Colonic mucosa (tissue), 4 donors: ENCODE data around the gene MAPK8IP1. TPM values are rescaled to one million over a fixed set of nuclear protein-coding genes. Genes with fewer than 3 reads are reported as not detected.

Experiments
- DNase-seq: peaks from one replicate; pipeline ENCODE4 v3.0.0-alpha.2; 2020
- H3K27ac ChIP-seq: fragments of 200-600 bp; one replicate; pipeline ENCODE4 v1.8.0; 2021
- H3K27me3 ChIP-seq: fragments of 200-600 bp; one replicate; pipeline ENCODE4 v1.8.0; 2021
- H3K36me3 ChIP-seq: fragments of 200-600 bp; one replicate; pipeline ENCODE4 v1.8.0; 2021
- H3K4me1 ChIP-seq: fragments of 200-600 bp; one replicate; pipeline ENCODE4 v1.8.0; 2021; ENCODE audit warnings: mild to moderate bottlenecking
- H3K4me3 ChIP-seq: fragments of 200-600 bp; one replicate; pipeline ENCODE4 v1.8.0; 2021
- H3K9ac ChIP-seq, 2 donors: one replicate each; pipeline ENCODE4 v1.7.0; 2013; ENCODE audit warnings: control low read depth in 2 of 2, low read depth in 2 of 2, low read length in 2 of 2
- H3K9me3 ChIP-seq: fragments of 200-600 bp; one replicate; pipeline ENCODE4 v1.8.0; 2021
- intact Hi-C: fragments of 100-400 bp; cut with DNase I; formaldehyde crosslinking; loops from one replicate; pipeline ENCODE4 v1.14.1; 2022
- total RNA-seq, 2 donors: library from RNA; stranded (reverse); fragmentation: NEBNext Ultra II Directional in 1 of 2; extraction: Animal tissue kit (Norgen Biotek cat#: 25700) in 1 of 2; gene quantifications; one replicate each; pipeline ENCODE4 v1.2.1, GENCODE V29; 2021
- TF ChIP-seq, protein P1 (sequence below): fragments of 200-600 bp; IDR thresholded peaks from one replicate; pipeline ENCODE4 v1.8.0; 2022; ENCODE audit warnings: antibody characterized with exemption, mild to moderate bottlenecking
- donor health status: healthy.
- donor health status: DM: no; HTN: no; CAD: no.
- donor health status: DM: no; HTN: no; CAD: no.

MAPK8IP1 gene
- total RNA-seq, 2 donors from 2014 or later = 2.4 to 3.6 TPM

- peaks cover 5% of the 10 kb centered on the region for H3K4me1 ChIP-seq
- TF ChIP-seq, protein P1, sequence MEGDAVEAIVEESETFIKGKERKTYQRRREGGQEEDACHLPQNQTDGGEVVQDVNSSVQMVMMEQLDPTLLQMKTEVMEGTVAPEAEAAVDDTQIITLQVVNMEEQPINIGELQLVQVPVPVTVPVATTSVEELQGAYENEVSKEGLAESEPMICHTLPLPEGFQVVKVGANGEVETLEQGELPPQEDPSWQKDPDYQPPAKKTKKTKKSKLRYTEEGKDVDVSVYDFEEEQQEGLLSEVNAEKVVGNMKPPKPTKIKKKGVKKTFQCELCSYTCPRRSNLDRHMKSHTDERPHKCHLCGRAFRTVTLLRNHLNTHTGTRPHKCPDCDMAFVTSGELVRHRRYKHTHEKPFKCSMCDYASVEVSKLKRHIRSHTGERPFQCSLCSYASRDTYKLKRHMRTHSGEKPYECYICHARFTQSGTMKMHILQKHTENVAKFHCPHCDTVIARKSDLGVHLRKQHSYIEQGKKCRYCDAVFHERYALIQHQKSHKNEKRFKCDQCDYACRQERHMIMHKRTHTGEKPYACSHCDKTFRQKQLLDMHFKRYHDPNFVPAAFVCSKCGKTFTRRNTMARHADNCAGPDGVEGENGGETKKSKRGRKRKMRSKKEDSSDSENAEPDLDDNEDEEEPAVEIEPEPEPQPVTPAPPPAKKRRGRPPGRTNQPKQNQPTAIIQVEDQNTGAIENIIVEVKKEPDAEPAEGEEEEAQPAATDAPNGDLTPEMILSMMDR = no peak
- H3K9ac ChIP-seq = peak overlapping the region; percentile 80 to 94
- peaks cover 18% of the 10 kb centered on the region for H3K27me3 ChIP-seq
- H3K27ac ChIP-seq = peak overlapping the region; percentile 81
- peak overlapping the region; percentile 95 for H3K4me3 ChIP-seq
- no peaks in the 10 kb centered on the region for H3K9me3 ChIP-seq
- peaks cover 5% of the 10 kb centered on the region for H3K36me3 ChIP-seq
- intact Hi-C loops = no loop called here
- no peak for DNase-seq
Observed at GRCh38 chr11:45918962-45919675, 33.7 kb downstream of the MAPK8IP1 start.

- no peaks in the 10 kb centered on the region for H3K9me3 ChIP-seq
- peaks cover 5% of the 10 kb centered on the region for H3K4me1 ChIP-seq
- no peak overlapping the region for H3K9ac ChIP-seq
- no peak overlapping the region for H3K27ac ChIP-seq
- intact Hi-C loops = no loop called here
- DNase-seq = no peak
- peaks cover 18% of the 10 kb centered on the region for H3K27me3 ChIP-seq
- no peaks in the 10 kb centered on the region for H3K36me3 ChIP-seq
- H3K4me3 ChIP-seq = no peak overlapping the region
- TF ChIP-seq, protein P1 = no peak
Observed at GRCh38 chr11:45919806-45920530, 34.5 kb downstream of the MAPK8IP1 start.

GRCh38 chr11:45920531-45921477 lies 35.4 kb downstream of the MAPK8IP1 start:
- DNase-seq = no peak
- Histone ChIP-seq H3K36me3 (no peaks in the 10 kb centered on the region), H3K27ac (no peak overlapping the region), H3K4me3 (no peak overlapping the region), H3K9me3 (no peaks in the 10 kb centered on the region), H3K4me1 (peaks cover 5% of the 10 kb centered on the region), H3K9ac (no peak overlapping the region), H3K27me3 (peaks cover 18% of the 10 kb centered on the region)
- intact Hi-C loops = no loop called here
- TF ChIP-seq, protein P1 = no peak

GRCh38 chr11:45921561-45922424 lies 36.3 kb downstream of the MAPK8IP1 start:
- Histone ChIP-seq H3K36me3 (no peaks in the 10 kb centered on the region), H3K27me3 (peaks cover 18% of the 10 kb centered on the region), H3K27ac (no peak overlapping the region), H3K4me1 (peaks cover 5% of the 10 kb centered on the region), H3K9ac (peak overlapping the region in 1 of 2 donors; percentile 15), H3K4me3 (peak overlapping the region; percentile 44), H3K9me3 (no peaks in the 10 kb centered on the region)
- intact Hi-C loops = no loop called here
- peak; percentile 68 for DNase-seq
- TF ChIP-seq, protein P1 = no peak
